IMR-90 (cell line): ENCODE data around the gene ARHGEF10L. TPM values are rescaled to one million over a fixed set of nuclear protein-coding genes. Genes with fewer than 3 reads are reported as not detected.

Experiments
- ATAC-seq: fragments of 200-7000 bp; cut with Tn5 transposase; 2 replicates; pipeline ENCODE4 v1.9.1; 2020; ENCODE audit warnings: low read depth, mild to moderate bottlenecking, moderate library complexity
- BruUV-seq: library from RNA; stranded (reverse); fragments of 400-500 nt; replicated peaks from 2 replicates; lab custom pipeline; 2021; lab: Mats Ljungman, UMichigan
- CTCF ChIA-PET: fragments of 300-600 bp; formaldehyde crosslinking; extraction: SDS; loops from one replicate; lab custom pipeline; 2021; ENCODE audit warnings: antibody characterized with exemption; lab: Yijun Ruan, JAX
- POLR2A ChIA-PET: fragments of 300-600 bp; sonication (Branson Sonifier 250); formaldehyde crosslinking; loops from one replicate; lab custom pipeline; 2022; ENCODE audit warnings: antibody characterized with exemption; ENCODE audit not compliant: unreplicated experiment; lab: Charles Lee
- DNase-seq: peaks from one replicate; pipeline ENCODE4 v3.0.0; 2013
- H2AFZ ChIP-seq: replicated peaks from 2 replicates; pipeline ENCODE3; 2013; ENCODE audit warnings: low read length, mild to moderate bottlenecking; ENCODE audit not compliant: poor library complexity
- H2AK5ac ChIP-seq: 2 replicates; pipeline ENCODE4 v1.6.1; 2013; ENCODE audit warnings: low read depth, low read length, inconsistent platforms
- H2AK9ac ChIP-seq: replicated peaks from 2 replicates; pipeline ENCODE3; 2013; ENCODE audit warnings: mild to moderate bottlenecking, low read depth, low read length, moderate library complexity; ENCODE audit not compliant: poor library complexity
- H2BK120ac ChIP-seq: 2 replicates; pipeline ENCODE4 v1.6.1; 2013; ENCODE audit warnings: low read depth, low read length, inconsistent platforms
- H2BK15ac ChIP-seq: 3 replicates; pipeline ENCODE4 v1.6.1; 2013; ENCODE audit warnings: low read depth, low read length, inconsistent platforms
- H2BK20ac ChIP-seq: 2 replicates; pipeline ENCODE4 v1.6.1; 2013; ENCODE audit warnings: low read depth, mild to moderate bottlenecking, inconsistent platforms, low read length, moderate library complexity
- H2BK5ac ChIP-seq: 2 replicates; pipeline ENCODE4 v1.6.1; 2013; ENCODE audit warnings: mild to moderate bottlenecking, low read depth, low read length, inconsistent platforms; ENCODE audit not compliant: poor library complexity, severe bottlenecking
- H3K14ac ChIP-seq: replicated peaks from 2 replicates; pipeline ENCODE4 v1.6.1; 2013; ENCODE audit warnings: low read depth, low read length, inconsistent platforms
- H3K18ac ChIP-seq: 2 replicates; pipeline ENCODE4 v1.6.1; 2013; ENCODE audit warnings: low read depth, low read length, control low read depth
- H3K23ac ChIP-seq: 2 replicates; pipeline ENCODE4 v1.6.1; 2013; ENCODE audit warnings: low read depth, low read length, inconsistent platforms
- H3K27ac ChIP-seq: 2 replicates; pipeline ENCODE4 v1.5.1; 2013; ENCODE audit warnings: mild to moderate bottlenecking, control low read depth, low read length; ENCODE audit not compliant: insufficient read depth
- H3K27me3 ChIP-seq: 2 replicates; pipeline ENCODE4 v1.6.1; 2013; ENCODE audit warnings: low read length; ENCODE audit not compliant: control insufficient read depth, insufficient read depth
- H3K36me3 ChIP-seq: 2 replicates; pipeline ENCODE4 v1.6.1; 2013; ENCODE audit warnings: low read length, mixed read lengths; ENCODE audit not compliant: control insufficient read depth, insufficient read depth
- H3K4ac ChIP-seq: 2 replicates; pipeline ENCODE4 v1.6.1; 2013; ENCODE audit warnings: low read depth, low read length, inconsistent platforms
- H3K4me1 ChIP-seq: 2 replicates; pipeline ENCODE4 v1.6.1; 2013; ENCODE audit warnings: low read length, mixed read lengths; ENCODE audit not compliant: control insufficient read depth, insufficient read depth
- H3K4me2 ChIP-seq: 2 replicates; pipeline ENCODE4 v1.6.1; 2013; ENCODE audit warnings: low read depth, mild to moderate bottlenecking, control low read depth, low read length, moderate library complexity
- H3K4me3 ChIP-seq: 2 replicates; pipeline ENCODE4 v1.5.1; 2013; ENCODE audit warnings: low read depth, mild to moderate bottlenecking, control low read depth, low read length, moderate library complexity; ENCODE audit not compliant: insufficient read depth
- H3K56ac ChIP-seq: 2 replicates; pipeline ENCODE4 v1.6.1; 2013; ENCODE audit warnings: low read length, inconsistent platforms; ENCODE audit not compliant: insufficient read depth; ENCODE audit errors: extremely low read depth
- H3K79me1 ChIP-seq, 2 experiments: 2 replicates each; pipeline ENCODE4 v1.6.1; 2013; ENCODE audit warnings: low read length in 2 of 2, inconsistent platforms in 1 of 2, low read depth in 1 of 2
- H3K9ac ChIP-seq: 2 replicates; pipeline ENCODE4 v1.6.1; 2013; ENCODE audit warnings: low read depth, low read length, control low read depth
- H3K9me1 ChIP-seq: 2 replicates; pipeline ENCODE4 v1.6.1; 2013; ENCODE audit warnings: low read length, inconsistent platforms; ENCODE audit not compliant: insufficient read depth
- H3K9me3 ChIP-seq: 2 replicates; pipeline ENCODE4 v1.6.1; 2013; ENCODE audit warnings: low read length; ENCODE audit not compliant: control insufficient read depth, insufficient read depth
- H4K20me1 ChIP-seq: 2 replicates; pipeline ENCODE4 v1.6.1; 2013; ENCODE audit warnings: low read length, inconsistent platforms; ENCODE audit not compliant: insufficient read depth
- H4K5ac ChIP-seq: 2 replicates; pipeline ENCODE4 v1.6.1; 2013; ENCODE audit warnings: mild to moderate bottlenecking, low read depth, low read length, control low read depth
- H4K8ac ChIP-seq, 2 experiments: 2 replicates each; pipeline ENCODE4 v1.6.1; 2013; ENCODE audit warnings: low read depth in 2 of 2, low read length in 2 of 2, control low read depth in 1 of 2, inconsistent platforms in 1 of 2
- H4K91ac ChIP-seq: 2 replicates; pipeline ENCODE4 v1.6.1; 2013; ENCODE audit warnings: low read depth, low read length, inconsistent platforms; ENCODE audit not compliant: insufficient read depth
- BHLHE40 ChIP-seq: fragments of 150-350 bp; IDR thresholded peaks from 2 replicates; pipeline ENCODE4 v1.6.1; 2016; ENCODE audit warnings: mild to moderate bottlenecking, low read depth, low read length
- CEBPB ChIP-seq: IDR thresholded peaks from 2 replicates; pipeline ENCODE4 v1.6.1; 2012; ENCODE audit warnings: low read depth, low read length, improper control_type of control experiment
- CHD1 ChIP-seq: IDR thresholded peaks from 2 replicates; pipeline ENCODE4 v1.6.1; 2012; ENCODE audit warnings: low read depth, low read length, improper control_type of control experiment
- FOS ChIP-seq: fragments of 150-350 bp; IDR thresholded peaks from 2 replicates; pipeline ENCODE4 v1.6.1; 2016; ENCODE audit warnings: low read depth, low read length
- MAFK ChIP-seq: IDR thresholded peaks from 2 replicates; pipeline ENCODE4 v1.6.1; 2012; ENCODE audit warnings: low read depth, low read length, improper control_type of control experiment
- MXI1 ChIP-seq: IDR thresholded peaks from 2 replicates; pipeline ENCODE4 v1.6.1; 2012; ENCODE audit warnings: low read depth, mild to moderate bottlenecking, low read length, moderate library complexity, borderline replicate concordance
- NFE2L2 ChIP-seq: fragments of 150-350 bp; IDR thresholded peaks from 2 replicates; pipeline ENCODE4 v1.6.1; 2016; ENCODE audit warnings: low read depth, mild to moderate bottlenecking, low read length
- POLR2A ChIP-seq: IDR thresholded peaks from 2 replicates; pipeline ENCODE4 v1.6.1; 2012; ENCODE audit warnings: mild to moderate bottlenecking, low read depth, low read length
- RAD21 ChIP-seq: IDR thresholded peaks from 2 replicates; pipeline ENCODE4 v1.6.1; 2012; ENCODE audit warnings: low read length, improper control_type of control experiment
- RCOR1 ChIP-seq: IDR thresholded peaks from 2 replicates; pipeline ENCODE4 v1.6.1; 2012; ENCODE audit warnings: mild to moderate bottlenecking, low read length, improper control_type of control experiment; ENCODE audit not compliant: insufficient replicate concordance
- SMC3 ChIP-seq: fragments of 150-350 bp; IDR thresholded peaks from 2 replicates; pipeline ENCODE4 v1.6.1; 2016; ENCODE audit warnings: low read depth, mild to moderate bottlenecking, antibody characterized with exemption, low read length, moderate library complexity
- WGBS, 2 experiments: methylation state at CpG; one replicate each; pipeline versions ENCODE4 v1.1.5 to v1.1.7; 2013; ENCODE audit warnings: missing lambda C conversion rate in 2 of 2; ENCODE audit not compliant: insufficient read length in 1 of 2; ENCODE audit errors: extremely low coverage in 2 of 2; 5-methylcytosine and 5-hydroxymethylcytosine counted together
- dilution Hi-C: fragments of 300-500 bp; cut with HindIII; formaldehyde crosslinking; loops from one replicate; pipeline ENCODE4 v1.14.3; 2018; ENCODE audit warnings: low sequenced_read_pairs; ENCODE audit not compliant: unreplicated experiment
- in situ Hi-C: fragments of 300-500 bp; cut with MboI; formaldehyde crosslinking; loops from 3 replicates; pipeline ENCODE4 v1.14.3; 2019; ENCODE audit warnings: low sequenced_read_pairs, inconsistent platforms, mixed read lengths
- intact Hi-C: fragments of 100-400 bp; cut with micrococcal nuclease; formaldehyde crosslinking; loops from 2 replicates; pipeline ENCODE4 v1.10.0; 2022
- polyA plus RNA-seq, 3 experiments: library from polyadenylated mRNA; depleted of rRNA; stranded (reverse); fragments of >200 nt; gene quantifications; 2 replicates each; pipeline ENCODE4 v1.2.3, GENCODE V29; 2012; ENCODE audit warnings: low replicate concordance in 1 of 3
- total RNA-seq: library from RNA; depleted of rRNA; stranded (reverse); fragments of >200 nt; gene quantifications from 2 replicates; pipeline ENCODE4 v1.2.3, GENCODE V29; 2012
- TF ChIP-seq, protein P1 (sequence below): conservative IDR thresholded peaks from 2 replicates; pipeline ENCODE4 v1.5.1; 2012; ENCODE audit warnings: mild to moderate bottlenecking, low read depth, low read length, improper control_type of control experiment
- TF ChIP-seq, protein P2 (sequence below): fragments of 150-350 bp; IDR thresholded peaks from 2 replicates; pipeline ENCODE4 v1.6.1; 2016; ENCODE audit warnings: low read depth, mild to moderate bottlenecking, low read length, moderate library complexity, borderline replicate concordance

ARHGEF10L gene
- total and polyA plus RNA-seq, 2 of the 4 experiments (the other 2 are of a cell fraction), result 4.8 to 12.4 TPM

DNA sequence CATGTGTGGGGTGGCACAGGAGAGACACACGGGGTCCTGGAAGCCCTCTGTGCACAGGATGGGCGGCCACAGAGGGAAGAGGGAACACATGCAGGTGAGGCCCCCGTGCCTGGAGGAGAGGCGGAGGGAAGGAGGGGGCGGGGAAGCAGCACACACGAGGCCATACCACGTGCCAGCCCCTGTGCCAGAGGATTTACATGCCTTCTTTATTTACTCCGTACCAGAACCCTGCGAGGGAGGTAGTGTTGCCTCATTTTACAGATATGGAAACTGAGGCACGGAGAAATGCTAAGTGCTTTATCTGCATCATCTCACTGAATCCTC lies 56.1 kb downstream of the ARHGEF10L start:
- peaks cover 6% of the 10 kb centered on the region; the same call in 1 of the 2 replicates for H3K9me1 ChIP-seq
- peaks cover 7% of the 10 kb centered on the region for H3K36me3 ChIP-seq
- no peak overlapping the region for H3K14ac ChIP-seq
- BruUV-seq, result no TSS peak
- no peak for ATAC-seq
- H3K27ac ChIP-seq, result no peak overlapping the region
- H4K20me1 ChIP-seq, result no peaks in the 10 kb centered on the region
- no peaks in the 10 kb centered on the region for H3K9me3 ChIP-seq
- no peak overlapping the region for H2BK120ac ChIP-seq
- no peak overlapping the region for H2AK5ac ChIP-seq
- H2BK5ac ChIP-seq, result no peak overlapping the region
- in situ Hi-C loops, result no loop called here
- no peak overlapping the region for H4K8ac ChIP-seq
- H2AFZ ChIP-seq, result no peak overlapping the region
- 100% methylated on average over 3 of the region's 10 CpGs; no CpG with 5 or more reads in 1 of the 2 experiments for WGBS, 2 experiments
- CTCF ChIA-PET, result no interaction called here
- H3K4ac ChIP-seq, result no peak overlapping the region
- no peak for DNase-seq
- no peak overlapping the region for H3K56ac ChIP-seq
- no peak overlapping the region for H3K9ac ChIP-seq
- no peak overlapping the region for H2BK15ac ChIP-seq
- no peak overlapping the region for H3K23ac ChIP-seq
- intact Hi-C loops, result no loop called here
- no peak overlapping the region for H2AK9ac ChIP-seq
- no peak overlapping the region for H3K4me2 ChIP-seq
- H4K91ac ChIP-seq, result no peak overlapping the region
- H3K27me3 ChIP-seq, result no peaks in the 10 kb centered on the region
- H3K4me3 ChIP-seq, result no peak overlapping the region
- H3K18ac ChIP-seq, result no peak overlapping the region
- no peak overlapping the region for H2BK20ac ChIP-seq
- no peak overlapping the region for H4K5ac ChIP-seq
- no peaks in the 10 kb centered on the region for H3K4me1 ChIP-seq
- H3K79me1 ChIP-seq, result peaks cover 0 to 14% of the 10 kb centered on the region in 2 experiments; a peak in 1 of 4 replicates
- POLR2A ChIA-PET, result no interaction called here
- TF ChIP-seq CEBPB, result no peak
- TF ChIP-seq, protein P1, sequence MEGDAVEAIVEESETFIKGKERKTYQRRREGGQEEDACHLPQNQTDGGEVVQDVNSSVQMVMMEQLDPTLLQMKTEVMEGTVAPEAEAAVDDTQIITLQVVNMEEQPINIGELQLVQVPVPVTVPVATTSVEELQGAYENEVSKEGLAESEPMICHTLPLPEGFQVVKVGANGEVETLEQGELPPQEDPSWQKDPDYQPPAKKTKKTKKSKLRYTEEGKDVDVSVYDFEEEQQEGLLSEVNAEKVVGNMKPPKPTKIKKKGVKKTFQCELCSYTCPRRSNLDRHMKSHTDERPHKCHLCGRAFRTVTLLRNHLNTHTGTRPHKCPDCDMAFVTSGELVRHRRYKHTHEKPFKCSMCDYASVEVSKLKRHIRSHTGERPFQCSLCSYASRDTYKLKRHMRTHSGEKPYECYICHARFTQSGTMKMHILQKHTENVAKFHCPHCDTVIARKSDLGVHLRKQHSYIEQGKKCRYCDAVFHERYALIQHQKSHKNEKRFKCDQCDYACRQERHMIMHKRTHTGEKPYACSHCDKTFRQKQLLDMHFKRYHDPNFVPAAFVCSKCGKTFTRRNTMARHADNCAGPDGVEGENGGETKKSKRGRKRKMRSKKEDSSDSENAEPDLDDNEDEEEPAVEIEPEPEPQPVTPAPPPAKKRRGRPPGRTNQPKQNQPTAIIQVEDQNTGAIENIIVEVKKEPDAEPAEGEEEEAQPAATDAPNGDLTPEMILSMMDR, result no peak
- no peak for TF ChIP-seq POLR2A
- TF ChIP-seq RAD21, result no peak
- no peak for TF ChIP-seq MXI1
- TF ChIP-seq SMC3, result no peak
- no peak for TF ChIP-seq BHLHE40
- no peak for TF ChIP-seq RCOR1
- TF ChIP-seq, protein P2, sequence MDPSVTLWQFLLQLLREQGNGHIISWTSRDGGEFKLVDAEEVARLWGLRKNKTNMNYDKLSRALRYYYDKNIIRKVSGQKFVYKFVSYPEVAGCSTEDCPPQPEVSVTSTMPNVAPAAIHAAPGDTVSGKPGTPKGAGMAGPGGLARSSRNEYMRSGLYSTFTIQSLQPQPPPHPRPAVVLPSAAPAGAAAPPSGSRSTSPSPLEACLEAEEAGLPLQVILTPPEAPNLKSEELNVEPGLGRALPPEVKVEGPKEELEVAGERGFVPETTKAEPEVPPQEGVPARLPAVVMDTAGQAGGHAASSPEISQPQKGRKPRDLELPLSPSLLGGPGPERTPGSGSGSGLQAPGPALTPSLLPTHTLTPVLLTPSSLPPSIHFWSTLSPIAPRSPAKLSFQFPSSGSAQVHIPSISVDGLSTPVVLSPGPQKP, result no peak
- TF ChIP-seq CHD1, result no peak
- TF ChIP-seq NFE2L2, result no peak
- TF ChIP-seq MAFK, result no peak
- TF ChIP-seq FOS, result no peak
- dilution Hi-C loops, result no loop called here
